ENCODE data around the gene TBC1D30.

- no peak for TF ChIP-seq CTCF (IDR thresholded peaks at IDR 0.05)
- TF ChIP-seq EP300 (IDR thresholded peaks at IDR 0.05) = no peak
Measured at GRCh38 chr12:64797156-64797555, 27.3 kb upstream of the TBC1D30 start.
